ENCODE measurements around the gene TIMM22. TPM values are rescaled to one million over a fixed set of nuclear protein-coding genes. Genes with fewer than 3 reads are reported as not detected.

Gene TIMM22
- total and polyA plus RNA-seq, 12 donors = 7.8 to 49.0 (median 15.2) TPM

DNA sequence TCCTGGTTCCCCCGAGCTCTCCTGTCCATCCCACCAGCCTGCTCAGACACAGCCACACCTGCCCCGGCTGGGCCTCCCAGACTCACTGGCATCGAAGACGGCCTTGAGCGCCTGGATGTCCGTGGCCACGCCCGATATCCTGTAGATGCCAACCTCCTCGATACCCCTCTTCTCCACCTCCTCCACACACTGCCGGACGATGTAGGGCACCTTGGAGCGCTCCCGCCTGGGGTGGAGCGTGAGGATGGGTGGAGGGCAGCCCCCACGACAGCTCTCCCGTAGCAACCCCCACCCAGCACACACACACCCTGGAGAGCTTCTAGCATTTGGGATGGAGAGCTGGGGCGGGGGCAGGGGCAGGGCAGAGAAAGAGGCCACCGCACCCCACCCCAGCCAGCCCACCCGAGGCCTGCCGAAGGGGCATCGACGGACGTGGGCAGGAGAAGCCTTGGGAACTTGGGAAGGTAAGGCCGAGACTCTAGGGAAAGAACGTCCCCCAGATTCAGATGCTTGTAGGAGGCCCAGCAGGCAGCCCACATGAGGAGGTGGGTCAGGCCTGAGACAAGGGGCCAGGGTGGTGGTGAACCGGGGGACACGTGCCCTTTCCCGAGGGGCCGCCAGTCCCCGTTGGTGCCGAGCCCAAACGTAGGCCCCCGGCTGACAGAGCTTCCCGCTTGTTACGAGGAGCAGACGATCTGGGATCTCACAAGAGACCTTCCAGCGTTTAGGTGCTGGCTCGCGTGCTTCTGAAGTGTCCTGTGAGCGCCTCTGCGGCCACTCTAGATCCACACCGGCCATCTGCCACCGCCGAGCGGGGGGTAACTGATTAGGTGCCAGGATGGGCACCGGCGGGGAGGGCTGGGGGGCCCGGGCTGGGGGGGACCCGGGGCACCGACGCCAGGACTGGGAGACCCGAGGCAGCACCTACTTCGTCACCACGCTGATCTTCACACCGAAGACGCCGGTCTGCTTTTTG is 15.1 kb downstream of the TIMM22 start:
- Histone ChIP-seq H3K9me3 (replicated peaks in 1 of 3) (no peaks in the 10 kb centered on the region), H3K4me3 (no peak overlapping the region), H3K27ac (no peak overlapping the region), H3K36me3 (replicated peaks in 1 of 2) (peaks cover 0 to 58% of the 10 kb centered on the region in 2 donors), H3K4me1 (replicated peaks in 1 of 2) (no peaks in the 10 kb centered on the region), H3K27me3 (no peaks in the 10 kb centered on the region)
- no peak for DNase-seq
- TF ChIP-seq CTCF (IDR thresholded peaks at IDR 0.05) (no peak), POLR2A (IDR thresholded peaks at IDR 0.05) (no peak)
- 83 to 92% (median 88%) methylated on average over 27 to 57 of the region's 57 CpGs for WGBS, 4 donors
- intact Hi-C loops (cut with DNase I) = no loop called here

DNA sequence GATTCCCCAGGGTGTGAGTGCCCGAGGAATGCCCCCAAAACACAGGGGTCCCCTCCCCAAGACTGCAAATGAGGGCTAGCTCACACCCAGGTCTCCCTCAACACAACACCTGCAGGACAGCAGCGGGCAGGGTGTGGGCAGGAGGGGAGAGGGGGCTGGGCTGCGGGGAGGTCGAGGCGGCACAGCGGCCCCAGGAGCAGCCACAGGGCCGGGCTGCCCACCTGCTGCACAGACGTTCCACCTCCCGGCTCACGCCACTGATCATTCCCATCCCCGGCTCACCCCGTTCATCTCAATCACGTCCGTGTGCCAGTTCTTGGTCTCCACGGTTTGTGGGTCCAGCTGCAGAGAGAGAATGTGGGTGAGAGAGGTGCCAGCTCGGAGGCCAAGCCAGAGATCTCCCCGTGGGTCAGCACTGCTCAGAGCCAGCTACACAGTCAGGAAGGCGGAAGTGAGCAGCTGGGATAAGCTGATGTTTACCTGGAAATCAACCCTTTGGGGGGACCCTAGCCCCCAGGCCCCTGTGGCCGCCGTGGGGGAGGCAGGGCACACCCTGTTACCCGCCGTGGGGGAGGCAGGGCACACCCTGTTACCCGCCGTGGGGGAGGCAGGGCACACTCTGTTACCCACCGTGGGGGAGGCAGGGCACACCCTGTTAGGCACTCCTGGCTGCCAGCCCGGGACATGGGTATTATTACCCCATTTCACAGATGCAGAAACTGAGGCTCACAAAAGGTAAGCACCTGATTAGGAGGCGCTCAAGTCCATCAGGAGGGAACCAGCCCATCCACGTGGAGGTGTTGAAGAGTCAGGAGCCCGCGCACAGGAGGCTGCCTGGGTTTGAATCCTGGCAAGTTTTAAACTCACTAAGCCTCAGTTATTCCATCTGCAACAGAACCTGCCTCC is 16.1 kb downstream of the TIMM22 start:
- Histone ChIP-seq H3K4me3 (no peak overlapping the region), H3K27ac (no peak overlapping the region), H3K27me3 (no peaks in the 10 kb centered on the region), H3K36me3 (replicated peaks in 1 of 2) (peaks cover 0 to 47% of the 10 kb centered on the region in 2 donors), H3K4me1 (replicated peaks in 1 of 2) (no peaks in the 10 kb centered on the region), H3K9me3 (replicated peaks in 1 of 3) (no peaks in the 10 kb centered on the region)
- no peak for DNase-seq
- intact Hi-C loops (cut with DNase I) = no loop called here
- 80 to 89% (median 88%) methylated on average over 16 to 30 of the region's 30 CpGs for WGBS, 4 donors
- no peak for TF ChIP-seq POLR2A (IDR thresholded peaks at IDR 0.05)
- no peak for TF ChIP-seq CTCF (IDR thresholded peaks at IDR 0.05)

DNA sequence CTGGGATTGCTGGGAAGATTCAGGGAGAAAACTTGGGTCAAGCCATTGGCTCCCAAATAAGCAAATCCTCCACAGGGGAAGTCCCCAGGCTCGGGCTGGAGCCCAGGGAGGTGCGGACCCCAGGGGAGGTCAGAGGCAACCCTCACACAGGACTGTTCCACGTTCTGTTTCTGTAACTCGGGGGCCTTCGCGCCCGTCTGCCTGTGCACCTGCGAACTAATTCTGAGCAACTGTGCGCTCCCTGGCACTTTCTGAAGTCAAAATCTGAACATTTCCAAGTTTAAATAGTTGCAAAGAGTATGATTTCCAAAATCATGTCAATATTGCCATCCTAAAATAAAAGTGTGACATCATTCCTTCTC is 16.8 kb downstream of the TIMM22 start:
- Histone ChIP-seq H3K4me1 (replicated peaks in 1 of 2) (no peaks in the 10 kb centered on the region), H3K36me3 (replicated peaks in 1 of 2) (peaks cover 0 to 41% of the 10 kb centered on the region in 2 donors), H3K9me3 (replicated peaks in 1 of 3) (no peaks in the 10 kb centered on the region), H3K27ac (no peak overlapping the region), H3K4me3 (no peak overlapping the region), H3K27me3 (no peaks in the 10 kb centered on the region)
- no peak for TF ChIP-seq POLR2A (IDR thresholded peaks at IDR 0.05)
- TF ChIP-seq CTCF (IDR thresholded peaks at IDR 0.05) = no peak
- DNase-seq = no peak
- 87 to 96% (median 92%) methylated on average over 9 of the region's 9 CpGs for WGBS, 4 donors
- intact Hi-C loops (cut with DNase I) = no loop called here

- peaks cover 0 to 4% of the 10 kb centered on the region in 2 donors for H3K36me3 ChIP-seq (replicated peaks in 1 of 2)
- H3K27me3 ChIP-seq = no peaks in the 10 kb centered on the region
- no peaks in the 10 kb centered on the region for H3K9me3 ChIP-seq (replicated peaks in 1 of 3)
- no peak for TF ChIP-seq CTCF (IDR thresholded peaks at IDR 0.05)
- TF ChIP-seq POLR2A (IDR thresholded peaks at IDR 0.05) = no peak
- intact Hi-C loops (cut with DNase I) = no loop called here
- H3K27ac ChIP-seq = no peak overlapping the region
- WGBS, 4 donors = 74 to 86% (median 78%) methylated on average over 10 to 11 of the region's 11 CpGs
- DNase-seq = no peak
- H3K4me1 ChIP-seq (replicated peaks in 1 of 2) = no peaks in the 10 kb centered on the region
- H3K4me3 ChIP-seq = no peak overlapping the region
These were observed 21.6 kb downstream of the TIMM22 start for GRCh38 chr17:1018547-1018946.

Data from adrenal gland (tissue), 12 donors.